Right atrium auricular region (tissue), 2 donors: Measurements from ENCODE around the gene CAB39. TPM values are rescaled to one million over a fixed set of nuclear protein-coding genes. Genes with fewer than 3 reads are reported as not detected.

Experiments used
- DNase-seq: peaks from one replicate; pipeline ENCODE4 v3.0.0-alpha.2; 2019; ENCODE audit warnings: low spot score
- H3K27ac ChIP-seq, 2 donors: fragments of 200-600 bp; sonication (generic); 1 replicate in 1 of 2; 2 replicates in 1 of 2; pipeline ENCODE4 v1.5.1; 2016 to 2019
- H3K27me3 ChIP-seq, 2 donors: fragments of 200-600 bp; sonication (generic); one replicate each; pipeline versions ENCODE4 v1.5.1 to v1.6.0; 2017 to 2019
- H3K36me3 ChIP-seq: fragments of 200-600 bp; sonication (generic); one replicate; pipeline ENCODE4 v1.5.1; 2016
- H3K4me1 ChIP-seq, 2 donors: fragments of 200-600 bp; sonication (generic); one replicate each; pipeline versions ENCODE4 v1.5.1 to v1.6.0; 2017 to 2019
- H3K4me3 ChIP-seq, 2 donors: fragments of 200-600 bp; sonication (generic); 1 replicate in 1 of 2; 2 replicates in 1 of 2; pipeline ENCODE4 v1.5.1; 2017 to 2019; ENCODE audit warnings: mild to moderate bottlenecking in 1 of 2, moderate library complexity in 1 of 2
- H3K9me3 ChIP-seq, 2 donors: fragments of 200-600 bp; sonication (generic); one replicate each; pipeline ENCODE4 v1.5.1; 2019
- total RNA-seq, 2 donors: library from RNA; depleted of rRNA; stranded (reverse); fragments of >200 nt; gene quantifications; one replicate each; pipeline ENCODE4 v1.1.0, GENCODE V29; 2016
- TF ChIP-seq, protein P1 (sequence below), 2 donors: fragments of 200-600 bp; sonication (generic); IDR thresholded peaks; one replicate each; pipeline ENCODE4 v1.5.1; 2019; ENCODE audit warnings: antibody characterized with exemption in 2 of 2

The CAB39 gene
- total RNA-seq, 2 donors from 2014 or later, result 66.1 to 81.5 TPM

DNA sequence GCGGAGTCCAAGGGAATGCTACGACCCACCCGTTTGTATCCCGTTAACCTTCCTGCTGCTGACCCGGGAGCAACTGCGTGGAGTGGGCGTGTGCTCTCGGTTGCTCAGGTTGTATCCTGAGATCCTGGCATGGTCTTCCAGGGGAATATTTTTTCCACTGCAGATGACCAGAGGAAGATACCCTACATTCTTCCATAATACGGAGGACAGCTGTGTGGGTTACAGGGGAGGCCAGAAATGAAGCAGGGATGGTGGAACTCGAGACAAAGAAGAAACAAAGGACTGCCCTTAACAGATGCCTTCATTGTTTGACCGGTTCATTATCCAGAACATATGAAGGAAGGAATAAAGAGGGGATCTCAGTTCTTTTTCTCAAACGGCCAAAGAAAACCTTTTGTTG, 39.8 kb upstream of the CAB39 start:
- no peak overlapping the region for H3K27ac ChIP-seq

GRCh38 chr2:230674401-230674800, 38.2 kb upstream of the CAB39 start:
- Histone ChIP-seq H3K9me3 (peaks cover 0 to 7% of the 10 kb centered on the region in 2 donors), H3K4me1 (no peaks in the 10 kb centered on the region), H3K4me3 (no peak overlapping the region), H3K36me3 (no peaks in the 10 kb centered on the region), H3K27me3 (no peaks in the 10 kb centered on the region), H3K27ac (no peak overlapping the region)
- DNase-seq, result no peak
- TF ChIP-seq, protein P1, sequence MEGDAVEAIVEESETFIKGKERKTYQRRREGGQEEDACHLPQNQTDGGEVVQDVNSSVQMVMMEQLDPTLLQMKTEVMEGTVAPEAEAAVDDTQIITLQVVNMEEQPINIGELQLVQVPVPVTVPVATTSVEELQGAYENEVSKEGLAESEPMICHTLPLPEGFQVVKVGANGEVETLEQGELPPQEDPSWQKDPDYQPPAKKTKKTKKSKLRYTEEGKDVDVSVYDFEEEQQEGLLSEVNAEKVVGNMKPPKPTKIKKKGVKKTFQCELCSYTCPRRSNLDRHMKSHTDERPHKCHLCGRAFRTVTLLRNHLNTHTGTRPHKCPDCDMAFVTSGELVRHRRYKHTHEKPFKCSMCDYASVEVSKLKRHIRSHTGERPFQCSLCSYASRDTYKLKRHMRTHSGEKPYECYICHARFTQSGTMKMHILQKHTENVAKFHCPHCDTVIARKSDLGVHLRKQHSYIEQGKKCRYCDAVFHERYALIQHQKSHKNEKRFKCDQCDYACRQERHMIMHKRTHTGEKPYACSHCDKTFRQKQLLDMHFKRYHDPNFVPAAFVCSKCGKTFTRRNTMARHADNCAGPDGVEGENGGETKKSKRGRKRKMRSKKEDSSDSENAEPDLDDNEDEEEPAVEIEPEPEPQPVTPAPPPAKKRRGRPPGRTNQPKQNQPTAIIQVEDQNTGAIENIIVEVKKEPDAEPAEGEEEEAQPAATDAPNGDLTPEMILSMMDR (IDR thresholded peaks at IDR 0.05), result no peak

More for the DNA sequence above, 39.8 kb upstream of the CAB39 start:
- TF ChIP-seq, protein P1 (IDR thresholded peaks at IDR 0.05), result no peak
- Histone ChIP-seq H3K27me3 (no peaks in the 10 kb centered on the region), H3K36me3 (no peaks in the 10 kb centered on the region), H3K9me3 (peaks cover 0 to 3% of the 10 kb centered on the region in 2 donors), H3K4me3 (no peak overlapping the region), H3K4me1 (peaks cover 0 to 15% of the 10 kb centered on the region in 2 donors)
- no peak for DNase-seq

DNA sequence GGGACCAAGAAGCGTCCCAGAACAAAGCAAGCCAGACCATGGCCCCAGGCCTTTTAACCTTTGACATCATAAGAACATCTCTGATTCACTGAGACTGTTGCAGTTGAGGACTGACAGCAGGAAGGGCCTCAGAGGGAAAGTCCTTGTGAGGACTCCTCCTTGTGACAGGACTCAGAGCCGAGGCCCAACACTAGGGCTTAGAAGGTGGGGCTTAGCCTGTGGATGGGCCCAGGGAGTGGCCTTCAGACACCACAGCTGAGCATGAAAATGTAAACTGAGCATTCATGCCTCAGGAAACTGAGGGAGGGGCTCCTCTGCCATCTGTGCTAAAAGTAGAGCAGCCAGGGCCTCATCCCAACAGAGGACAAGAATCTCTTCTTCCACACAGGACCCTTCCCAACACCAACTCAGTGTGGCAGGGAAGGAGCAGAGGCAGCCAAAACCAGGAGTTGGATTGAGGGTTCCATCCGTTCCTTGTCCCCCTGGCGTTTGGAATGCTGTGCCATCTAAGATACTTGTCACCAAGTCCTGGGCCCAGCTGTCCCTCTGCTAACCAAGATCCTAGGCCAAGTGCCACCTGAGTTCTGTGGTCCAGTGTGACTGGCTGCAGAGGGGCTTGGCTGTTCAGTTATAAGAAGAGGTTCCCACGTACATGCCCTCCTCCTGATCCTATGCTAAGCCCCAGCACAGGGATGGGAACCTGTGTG, 37.5 kb upstream of the CAB39 start:
- Histone ChIP-seq H3K27me3 (no peaks in the 10 kb centered on the region), H3K9me3 (peaks cover 0 to 7% of the 10 kb centered on the region in 2 donors), H3K27ac (no peak overlapping the region), H3K36me3 (no peaks in the 10 kb centered on the region), H3K4me1 (no peaks in the 10 kb centered on the region), H3K4me3 (no peak overlapping the region)
- DNase-seq, result no peak
- TF ChIP-seq, protein P1 (IDR thresholded peaks at IDR 0.05), result no peak

DNA sequence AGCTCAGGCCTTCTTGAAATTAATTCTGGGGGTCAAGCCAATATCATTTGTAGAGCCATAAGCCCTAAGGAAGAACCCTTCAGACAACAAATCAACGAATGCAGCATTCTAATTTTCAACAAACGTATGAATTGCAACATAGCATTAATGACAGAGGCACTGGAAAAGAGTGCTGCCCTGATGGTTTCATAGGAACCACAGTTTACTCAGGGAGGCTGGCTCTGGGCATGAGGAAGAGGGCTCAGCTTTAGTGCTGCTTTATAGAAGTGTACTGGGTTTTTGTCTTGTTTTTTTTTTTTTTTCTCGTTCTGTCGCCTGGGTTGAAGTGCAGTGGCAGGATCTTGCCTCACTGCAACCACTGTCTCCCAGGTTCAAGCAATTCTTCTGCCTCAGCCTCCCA, 36.1 kb upstream of the CAB39 start:
- no peaks in the 10 kb centered on the region for H3K36me3 ChIP-seq
- TF ChIP-seq, protein P1 (IDR thresholded peaks at IDR 0.05), result no peak
- H3K9me3 ChIP-seq, result peaks cover 0 to 7% of the 10 kb centered on the region in 2 donors
- no peak overlapping the region for H3K27ac ChIP-seq
- DNase-seq, result no peak
- no peak overlapping the region for H3K4me3 ChIP-seq
- H3K27me3 ChIP-seq, result no peaks in the 10 kb centered on the region
- H3K4me1 ChIP-seq, result peaks cover 0 to 9% of the 10 kb centered on the region in 2 donors

DNA sequence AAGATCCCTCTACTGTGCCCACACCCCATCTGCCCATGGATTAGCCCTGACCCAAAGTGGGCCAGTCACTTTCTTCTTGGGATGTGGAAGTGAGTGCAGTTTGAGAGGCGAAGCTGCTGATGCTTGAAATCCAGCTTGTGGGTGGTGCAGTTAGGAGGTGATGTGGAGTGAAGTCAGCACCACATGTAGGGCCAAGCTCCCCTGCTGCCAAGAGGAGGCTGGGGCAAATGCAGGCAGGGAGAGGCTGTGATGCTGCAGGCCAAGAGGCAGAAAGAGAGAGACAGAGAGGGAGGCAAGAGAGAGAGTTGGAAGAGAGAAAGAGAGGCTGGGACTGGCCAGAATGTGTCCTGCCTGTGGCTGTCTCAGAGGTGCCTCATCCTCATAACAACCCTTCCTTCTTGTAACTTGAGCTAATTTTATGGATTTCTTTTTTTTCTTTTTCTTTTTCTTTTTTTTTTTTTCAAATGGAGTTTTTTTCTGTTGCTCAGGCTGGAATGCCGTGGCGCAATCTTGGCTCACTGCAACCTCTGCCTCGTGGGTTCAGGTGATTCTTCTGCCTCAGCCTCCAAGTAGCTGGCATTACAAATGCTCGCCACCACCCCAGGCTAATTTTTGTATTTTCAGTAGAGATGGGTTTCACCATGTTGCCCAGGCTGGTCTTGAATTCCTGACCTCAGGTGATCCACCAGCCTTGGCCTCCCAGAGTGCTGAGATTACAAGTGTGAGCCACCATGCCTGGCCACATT, 35.3 kb upstream of the CAB39 start:
- DNase-seq, result no peak
- Histone ChIP-seq H3K4me1 (peaks cover 0 to 13% of the 10 kb centered on the region in 2 donors), H3K27ac (no peak overlapping the region)

More for the DNA sequence above, 35.3 kb upstream of the CAB39 start:
- TF ChIP-seq, protein P1 (IDR thresholded peaks at IDR 0.05), result no peak
- H3K4me3 ChIP-seq, result no peak overlapping the region
- H3K36me3 ChIP-seq, result no peaks in the 10 kb centered on the region
- no peaks in the 10 kb centered on the region for H3K27me3 ChIP-seq
- H3K9me3 ChIP-seq, result peaks cover 0 to 7% of the 10 kb centered on the region in 2 donors
